Astrocyte (in vitro differentiated cells and primary cell): ENCODE measurements around the gene PPM1B. TPM values are rescaled to one million over a fixed set of nuclear protein-coding genes. Genes with fewer than 3 reads are reported as not detected.

Experiments used
- DNase-seq: peaks from one replicate; pipeline ENCODE4 v3.0.0-alpha.2; 2010; ENCODE audit warnings: low read depth
- FAIRE-seq: peaks from 2 replicates; lab custom pipeline; 2011; peaks lifted over from hg19 to GRCh38; lab: Jason Lieb, UNC
- H2AFZ ChIP-seq: 2 replicates; pipeline ENCODE4 v1.6.0; 2012; ENCODE audit warnings: low read depth, low read length, inconsistent platforms
- H3K27ac ChIP-seq: 2 replicates; pipeline ENCODE4 v1.5.1; 2011; ENCODE audit warnings: low read depth, low read length, inconsistent platforms
- H3K27me3 ChIP-seq: 2 replicates; pipeline ENCODE4 v1.6.0; 2011; ENCODE audit warnings: low read length, inconsistent platforms; ENCODE audit not compliant: insufficient read depth
- H3K36me3 ChIP-seq: 2 replicates; pipeline ENCODE4 v1.5.1; 2011; ENCODE audit warnings: low read length, inconsistent platforms; ENCODE audit not compliant: insufficient read depth
- H3K4me1 ChIP-seq: 2 replicates; pipeline ENCODE4 v1.5.1; 2011; ENCODE audit warnings: low read length, inconsistent platforms; ENCODE audit not compliant: insufficient read depth
- H3K4me2 ChIP-seq: 2 replicates; pipeline ENCODE4 v1.6.0; 2012; ENCODE audit warnings: low read length, inconsistent platforms
- H3K4me3 ChIP-seq: 2 replicates; pipeline ENCODE4 v1.5.1; 2011; ENCODE audit warnings: low read depth, mild to moderate bottlenecking, low read length, inconsistent platforms; ENCODE audit not compliant: insufficient read depth
- H3K79me2 ChIP-seq: 2 replicates; pipeline ENCODE4 v1.6.0; 2012; ENCODE audit warnings: mild to moderate bottlenecking, low read length, inconsistent platforms; ENCODE audit not compliant: insufficient read depth
- H3K9ac ChIP-seq: 2 replicates; pipeline ENCODE4 v1.6.0; 2012; ENCODE audit warnings: mild to moderate bottlenecking, low read length, inconsistent platforms
- H3K9me3 ChIP-seq: 2 replicates; pipeline ENCODE4 v1.5.1; 2012; ENCODE audit warnings: low read depth, mild to moderate bottlenecking, low read length, inconsistent platforms; ENCODE audit not compliant: insufficient read depth
- H4K20me1 ChIP-seq: 2 replicates; pipeline ENCODE4 v1.6.0; 2012; ENCODE audit warnings: low read length, inconsistent platforms; ENCODE audit not compliant: insufficient read depth
- H3K27ac Mint-ChIP-seq: one replicate; pipeline ENCODE4 v1.8.0; 2021; ENCODE audit warnings: mild to moderate bottlenecking, mixed read lengths; ENCODE audit not compliant: unreplicated experiment
- H3K27me3 Mint-ChIP-seq: one replicate; pipeline ENCODE4 v1.8.0; 2021; ENCODE audit warnings: low read depth, mixed read lengths; ENCODE audit not compliant: unreplicated experiment
- H3K36me3 Mint-ChIP-seq: one replicate; pipeline ENCODE4 v1.8.0; 2021; ENCODE audit warnings: low read depth, mixed read lengths; ENCODE audit not compliant: unreplicated experiment
- H3K4me1 Mint-ChIP-seq: one replicate; pipeline ENCODE4 v1.8.0; 2021; ENCODE audit warnings: low read depth, mixed read lengths; ENCODE audit not compliant: unreplicated experiment
- H3K4me3 Mint-ChIP-seq: one replicate; pipeline ENCODE4 v1.8.0; 2021; ENCODE audit warnings: mild to moderate bottlenecking, moderate library complexity, mixed read lengths; ENCODE audit not compliant: unreplicated experiment
- H3K9me3 Mint-ChIP-seq: one replicate; pipeline ENCODE4 v1.8.0; 2021; ENCODE audit warnings: mild to moderate bottlenecking, mixed read lengths; ENCODE audit not compliant: unreplicated experiment
- EZH2 ChIP-seq: IDR thresholded peaks from 2 replicates; pipeline ENCODE4 v1.6.1; 2012; ENCODE audit warnings: mild to moderate bottlenecking, low read length, inconsistent platforms; ENCODE audit not compliant: insufficient read depth
- total RNA-seq: library from RNA; stranded (reverse); gene quantifications from 2 replicates; pipeline ENCODE4 v1.2.1, GENCODE V29; 2021
- TF ChIP-seq, protein P1 (sequence below): IDR thresholded peaks from 2 replicates; pipeline ENCODE4 v1.5.1; 2011; ENCODE audit warnings: low read depth, mild to moderate bottlenecking, inconsistent platforms, low read length, moderate library complexity; ENCODE audit not compliant: insufficient read depth

Gene PPM1B
- total RNA-seq, 1 donor from 2014 or later: 39.4 TPM

DNA sequence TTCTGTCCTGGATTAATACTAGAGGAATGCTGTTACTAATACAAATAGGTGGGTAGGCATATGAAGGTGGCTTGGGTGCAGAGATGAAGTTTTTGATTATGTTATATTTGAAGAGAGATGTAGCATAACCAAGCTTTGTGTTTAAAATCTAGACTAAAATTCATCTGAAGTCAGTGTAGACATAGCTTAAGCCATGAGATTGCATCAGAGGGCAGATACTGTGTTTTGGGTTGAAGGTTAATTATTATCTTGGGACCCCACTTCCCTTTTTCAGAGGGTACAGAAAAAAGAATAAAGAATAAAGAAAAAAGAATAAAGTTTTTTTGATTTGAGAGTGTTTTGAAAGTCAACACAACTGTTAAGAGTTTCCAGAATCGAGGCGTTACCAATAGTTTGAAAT, 13.0 kb downstream of the PPM1B start:
- no peak overlapping the region for H2AFZ ChIP-seq
- Mint-ChIP-seq H3K9me3 (no peaks in the 10 kb centered on the region), H3K27ac (no peak overlapping the region), H3K4me1 (peaks cover 3% of the 10 kb centered on the region), H3K27me3 (no peaks in the 10 kb centered on the region), H3K4me3 (no peak overlapping the region), H3K36me3 (peaks cover 6% of the 10 kb centered on the region)
- no peak overlapping the region for H3K27ac ChIP-seq
- H3K79me2 ChIP-seq: peaks cover 89% of the 10 kb centered on the region
- no peaks in the 10 kb centered on the region for H3K4me1 ChIP-seq
- H3K4me3 ChIP-seq: no peak overlapping the region
- no peak overlapping the region for H3K4me2 ChIP-seq
- no peak for DNase-seq
- H3K9ac ChIP-seq: no peak overlapping the region
- peaks cover 41% of the 10 kb centered on the region for H4K20me1 ChIP-seq
- no peaks in the 10 kb centered on the region for H3K27me3 ChIP-seq
- TF ChIP-seq, protein P1, sequence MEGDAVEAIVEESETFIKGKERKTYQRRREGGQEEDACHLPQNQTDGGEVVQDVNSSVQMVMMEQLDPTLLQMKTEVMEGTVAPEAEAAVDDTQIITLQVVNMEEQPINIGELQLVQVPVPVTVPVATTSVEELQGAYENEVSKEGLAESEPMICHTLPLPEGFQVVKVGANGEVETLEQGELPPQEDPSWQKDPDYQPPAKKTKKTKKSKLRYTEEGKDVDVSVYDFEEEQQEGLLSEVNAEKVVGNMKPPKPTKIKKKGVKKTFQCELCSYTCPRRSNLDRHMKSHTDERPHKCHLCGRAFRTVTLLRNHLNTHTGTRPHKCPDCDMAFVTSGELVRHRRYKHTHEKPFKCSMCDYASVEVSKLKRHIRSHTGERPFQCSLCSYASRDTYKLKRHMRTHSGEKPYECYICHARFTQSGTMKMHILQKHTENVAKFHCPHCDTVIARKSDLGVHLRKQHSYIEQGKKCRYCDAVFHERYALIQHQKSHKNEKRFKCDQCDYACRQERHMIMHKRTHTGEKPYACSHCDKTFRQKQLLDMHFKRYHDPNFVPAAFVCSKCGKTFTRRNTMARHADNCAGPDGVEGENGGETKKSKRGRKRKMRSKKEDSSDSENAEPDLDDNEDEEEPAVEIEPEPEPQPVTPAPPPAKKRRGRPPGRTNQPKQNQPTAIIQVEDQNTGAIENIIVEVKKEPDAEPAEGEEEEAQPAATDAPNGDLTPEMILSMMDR: no peak
- no peak for TF ChIP-seq EZH2
- H3K9me3 ChIP-seq: no peaks in the 10 kb centered on the region
- H3K36me3 ChIP-seq: no peaks in the 10 kb centered on the region
- no peak for FAIRE-seq

- Histone ChIP-seq H3K4me3 (no peak overlapping the region), H3K9ac (no peak overlapping the region), H3K4me1 (no peaks in the 10 kb centered on the region), H3K9me3 (no peaks in the 10 kb centered on the region), H3K27me3 (no peaks in the 10 kb centered on the region), H4K20me1 (peaks cover 57% of the 10 kb centered on the region), H3K36me3 (no peaks in the 10 kb centered on the region), H3K4me2 (no peak overlapping the region), H3K79me2 (peaks cover 90% of the 10 kb centered on the region), H2AFZ (no peak overlapping the region), H3K27ac (no peak overlapping the region)
- Mint-ChIP-seq H3K4me3 (no peak overlapping the region), H3K36me3 (peaks cover 7% of the 10 kb centered on the region), H3K9me3 (no peaks in the 10 kb centered on the region), H3K27me3 (no peaks in the 10 kb centered on the region), H3K4me1 (peaks cover 5% of the 10 kb centered on the region), H3K27ac (no peak overlapping the region)
- FAIRE-seq (no peak), DNase-seq (no peak)
- TF ChIP-seq, protein P1: no peak
- TF ChIP-seq EZH2: no peak
Measured at GRCh38 chr2:44184106-44184505, 15.4 kb downstream of the PPM1B start.

GRCh38 chr2:44186810-44187209, 18.1 kb downstream of the PPM1B start:
- peaks cover 92% of the 10 kb centered on the region for H3K79me2 ChIP-seq
- Mint-ChIP-seq H3K4me3 (no peak overlapping the region), H3K27me3 (no peaks in the 10 kb centered on the region), H3K4me1 (peaks cover 7% of the 10 kb centered on the region), H3K9me3 (no peaks in the 10 kb centered on the region), H3K27ac (no peak overlapping the region), H3K36me3 (peaks cover 3% of the 10 kb centered on the region)
- no peak overlapping the region for H3K4me2 ChIP-seq
- H3K27me3 ChIP-seq: no peaks in the 10 kb centered on the region
- no peak overlapping the region for H3K4me3 ChIP-seq
- TF ChIP-seq, protein P1: no peak
- no peak for TF ChIP-seq EZH2
- H3K27ac ChIP-seq: no peak overlapping the region
- no peak for DNase-seq
- H3K9ac ChIP-seq: no peak overlapping the region
- no peaks in the 10 kb centered on the region for H3K36me3 ChIP-seq
- no peak overlapping the region for H2AFZ ChIP-seq
- no peaks in the 10 kb centered on the region for H3K9me3 ChIP-seq
- peaks cover 54% of the 10 kb centered on the region for H4K20me1 ChIP-seq
- no peaks in the 10 kb centered on the region for H3K4me1 ChIP-seq
- no peak for FAIRE-seq
